Panc1 (cell line): ENCODE results near the gene PSMD1. TPM values are rescaled to one million over a fixed set of nuclear protein-coding genes. Genes with fewer than 3 reads are reported as not detected.

Source experiments
- ATAC-seq: fragments of 200-7000 bp; cut with Tn5 transposase; 2 replicates; pipeline ENCODE4 v1.9.1; 2020; ENCODE audit warnings: mild to moderate bottlenecking, moderate library complexity
- BruUV-seq: library from RNA; stranded (reverse); fragments of 400-500 nt; replicated peaks from 2 replicates; lab custom pipeline; 2021; lab: Mats Ljungman, UMichigan
- CTCF ChIA-PET: fragments of 300-600 bp; sonication (Branson Sonifier 250); formaldehyde crosslinking; loops from one replicate; lab custom pipeline; 2022; ENCODE audit warnings: antibody characterized with exemption; lab: Charles Lee
- POLR2A ChIA-PET: fragments of 300-600 bp; sonication (Branson Sonifier 250); formaldehyde crosslinking; loops from one replicate; lab custom pipeline; 2022; ENCODE audit warnings: antibody characterized with exemption; lab: Charles Lee
- DNase-seq: peaks from one replicate; pipeline ENCODE4 v3.0.0-alpha.2; 2010; ENCODE audit warnings: low read depth, low spot score
- H3K27ac ChIP-seq: 2 replicates; pipeline ENCODE4 v1.5.1; 2011; ENCODE audit warnings: mild to moderate bottlenecking, low read length, inconsistent platforms
- H3K27me3 ChIP-seq: fragments of 200-500 bp; sonication (Bioruptor generic); 2 replicates; pipeline ENCODE4 v1.6.0; 2014; ENCODE audit warnings: low read length, inconsistent platforms; ENCODE audit not compliant: control insufficient read depth, insufficient read depth
- H3K36me3 ChIP-seq: fragments of 200-500 bp; sonication (Bioruptor generic); 2 replicates; pipeline ENCODE4 v1.5.1; 2014; ENCODE audit warnings: inconsistent platforms, mild to moderate bottlenecking, low read length, moderate library complexity; ENCODE audit not compliant: control insufficient read depth, insufficient read depth
- H3K4me1 ChIP-seq: 2 replicates; pipeline ENCODE4 v1.5.1; 2011; ENCODE audit warnings: inconsistent platforms, mild to moderate bottlenecking, low read length, moderate library complexity; ENCODE audit not compliant: control insufficient read depth, insufficient read depth
- H3K4me3 ChIP-seq, 2 experiments: 2 replicates each; pipeline ENCODE4 v1.5.1; 2011 to 2012; ENCODE audit warnings: low read depth in 2 of 2, low read length in 2 of 2, mild to moderate bottlenecking in 2 of 2, inconsistent platforms in 1 of 2, moderate library complexity in 1 of 2
- H3K9me3 ChIP-seq: fragments of 200-500 bp; sonication (Bioruptor generic); 2 replicates; pipeline ENCODE4 v1.5.1; 2014; ENCODE audit warnings: low read depth, mild to moderate bottlenecking, inconsistent platforms, low read length, moderate library complexity; ENCODE audit not compliant: control insufficient read depth, insufficient read depth
- CTCF ChIP-seq: fragments of 450-650 bp; IDR thresholded peaks from 2 replicates; pipeline ENCODE4 v1.5.1; 2017; ENCODE audit warnings: mild to moderate bottlenecking
- POLR2AphosphoS5 ChIP-seq: IDR thresholded peaks from 2 replicates; pipeline ENCODE4 v1.6.1; 2012; ENCODE audit warnings: mild to moderate bottlenecking, low read depth, low read length, moderate library complexity
- REST ChIP-seq, 2 experiments: IDR thresholded peaks; 2 replicates each; pipeline ENCODE4 v1.6.1; 2011 to 2012; ENCODE audit warnings: low read depth in 2 of 2, control low read depth in 1 of 2, low read length in 1 of 2, mild to moderate bottlenecking in 1 of 2, moderate library complexity in 1 of 2; ENCODE audit not compliant: insufficient read depth in 1 of 2
- SIN3A ChIP-seq: IDR thresholded peaks from 2 replicates; pipeline ENCODE4 v1.6.1; 2012; ENCODE audit warnings: low read depth, mild to moderate bottlenecking, low read length, moderate library complexity, borderline replicate concordance; ENCODE audit not compliant: insufficient read depth
- TCF7L2 ChIP-seq: IDR thresholded peaks from 2 replicates; pipeline ENCODE4 v1.6.1; 2011; ENCODE audit warnings: mild to moderate bottlenecking, low read depth, low read length, inconsistent platforms
- in situ Hi-C: cut with HindIII; loops from 2 replicates; pipeline ENCODE4 v1.10.0; 2016; ENCODE audit warnings: low sequenced_read_pairs, low pct_unique_long_range_greater_than_20kb
- intact Hi-C: fragments of 100-400 bp; cut with micrococcal nuclease; formaldehyde crosslinking; loops from one replicate; pipeline ENCODE4 v1.10.0; 2022; ENCODE audit not compliant: unreplicated experiment
- total RNA-seq: library from RNA; stranded (reverse); gene quantifications from one replicate; pipeline ENCODE4 v1.2.1, GENCODE V29; 2021; ENCODE audit not compliant: unreplicated experiment

The PSMD1 gene
- total RNA-seq, 1 experiment from 2014 or later: 146 TPM

- intact Hi-C loops: no loop called here
- in situ Hi-C loops: no loop called here
These were observed 27.1 kb upstream of the PSMD1 start for GRCh38 chr2:231029563-231029962.

GRCh38 chr2:231030725-231031124 lies 25.9 kb upstream of the PSMD1 start:
- Histone ChIP-seq H3K4me1 (no peaks in the 10 kb centered on the region), H3K27ac (no peak overlapping the region), H3K36me3 (no peaks in the 10 kb centered on the region), H3K9me3 (no peaks in the 10 kb centered on the region), H3K4me3 (no peak overlapping the region), H3K27me3 (peaks cover 4% of the 10 kb centered on the region; the same call in 1 of the 2 replicates)
- ChIA-PET CTCF (no interaction called here), POLR2A (no interaction called here)
- ATAC-seq (no peak), DNase-seq (no peak)
- in situ Hi-C loops: no loop called here
- intact Hi-C loops: no loop called here
- BruUV-seq: no TSS peak
- TF ChIP-seq POLR2AphosphoS5: no peak
- TF ChIP-seq CTCF: no peak
- TF ChIP-seq SIN3A: no peak
- TF ChIP-seq REST (IDR thresholded peaks at IDR 0.05; ENCODE audit: insufficient read depth in 1 of 2, low read depth in 2 of 2, low read length in 1 of 2): no peak
- TF ChIP-seq TCF7L2: no peak

More at GRCh38 chr2:231029563-231029962, 27.1 kb upstream of the PSMD1 start:
- no peak for ATAC-seq
- H3K27me3 ChIP-seq: no peaks in the 10 kb centered on the region
- no peaks in the 10 kb centered on the region for H3K36me3 ChIP-seq
- BruUV-seq: no TSS peak
- H3K4me1 ChIP-seq: no peaks in the 10 kb centered on the region
- H3K9me3 ChIP-seq: no peaks in the 10 kb centered on the region
- DNase-seq: no peak
- TF ChIP-seq TCF7L2: no peak
- no peak for TF ChIP-seq POLR2AphosphoS5
- no peak for TF ChIP-seq REST (IDR thresholded peaks at IDR 0.05; ENCODE audit: insufficient read depth in 1 of 2, low read depth in 2 of 2, low read length in 1 of 2)
- no peak for TF ChIP-seq SIN3A
- TF ChIP-seq CTCF: no peak
- ChIA-PET POLR2A (no interaction called here), CTCF (interaction anchor here (0.6 kb wide), 2 partner anchors 42 to 103 kb away, joined by 3 to 20 read pairs; no protein-coding TSS in a partner anchor)
- H3K27ac ChIP-seq: no peak overlapping the region
- H3K4me3 ChIP-seq: no peak overlapping the region
